Prostate gland (tissue), 2 donors: ENCODE results near the gene IRF6. TPM values are rescaled to one million over a fixed set of nuclear protein-coding genes. Genes with fewer than 3 reads are reported as not detected.
A peak's percentile ranks its signal among the peaks of the same experiment; 100 is the strongest.

ENCODE experiments used
- DNase-seq: peaks from one replicate; pipeline ENCODE4 v3.0.0-alpha.2; 2019; ENCODE audit warnings: low spot score
- H3K27ac ChIP-seq, 2 donors: fragments of 200-600 bp; sonication (generic); 2 replicates each; pipeline ENCODE4 v1.5.1; 2017 to 2019
- H3K27me3 ChIP-seq: fragments of 200-600 bp; sonication (generic); replicated peaks from 2 replicates; pipeline ENCODE4 v1.5.1; 2019; ENCODE audit not compliant: insufficient read depth
- H3K36me3 ChIP-seq, 2 donors: fragments of 200-600 bp; sonication (generic); 1 replicate in 1 of 2; 2 replicates in 1 of 2; pipeline versions ENCODE4 v1.5.1 to v1.8.1; 2017 to 2019
- H3K4me1 ChIP-seq: fragments of 200-600 bp; sonication (generic); replicated peaks from 2 replicates; pipeline ENCODE4 v1.5.1; 2019
- H3K4me3 ChIP-seq, 2 donors: fragments of 200-600 bp; sonication (generic); 2 replicates each; pipeline ENCODE4 v1.5.1; 2017 to 2019
- H3K9me3 ChIP-seq: fragments of 200-600 bp; sonication (generic); 2 replicates; pipeline ENCODE4 v1.5.1; 2017
- POLR2A ChIP-seq: fragments of 450-650 bp; IDR thresholded peaks from one replicate; pipeline ENCODE4 v1.6.1; 2016; ENCODE audit warnings: antibody characterized with exemption, mild to moderate bottlenecking
- POLR2AphosphoS5 ChIP-seq: sonication (generic); formaldehyde crosslinking; IDR thresholded peaks from one replicate; pipeline ENCODE4 v1.6.1; 2017; ENCODE audit warnings: antibody characterized with exemption
- WGBS: methylation state at CpG from one replicate; pipeline ENCODE4 v1.1.5; 2018; 5-methylcytosine and 5-hydroxymethylcytosine counted together
- intact Hi-C: fragments of 100-400 bp; cut with DNase I; formaldehyde crosslinking; loops from one replicate; pipeline ENCODE4 v1.14.2; 2022
- total RNA-seq, 2 donors: library from RNA; depleted of rRNA; stranded (reverse); fragments of >200 nt; gene quantifications; one replicate each; pipeline ENCODE4 v1.1.0, GENCODE V29; 2016
- TF ChIP-seq, protein P1 (sequence below), 4 experiments: fragments of 200-600 bp in 2 of 4; fragments of 450-650 bp in 2 of 4; sonication (generic) in 2 of 4; IDR thresholded peaks; 1 replicate in 3 of 4; 2 replicates in 1 of 4; pipeline ENCODE4 v1.5.1; 2016 to 2019; ENCODE audit warnings: antibody characterized with exemption in 4 of 4, mild to moderate bottlenecking in 2 of 4, moderate library complexity in 2 of 4

The IRF6 gene
- total RNA-seq, 2 donors from 2014 or later: 59.8 to 118 TPM

DNA sequence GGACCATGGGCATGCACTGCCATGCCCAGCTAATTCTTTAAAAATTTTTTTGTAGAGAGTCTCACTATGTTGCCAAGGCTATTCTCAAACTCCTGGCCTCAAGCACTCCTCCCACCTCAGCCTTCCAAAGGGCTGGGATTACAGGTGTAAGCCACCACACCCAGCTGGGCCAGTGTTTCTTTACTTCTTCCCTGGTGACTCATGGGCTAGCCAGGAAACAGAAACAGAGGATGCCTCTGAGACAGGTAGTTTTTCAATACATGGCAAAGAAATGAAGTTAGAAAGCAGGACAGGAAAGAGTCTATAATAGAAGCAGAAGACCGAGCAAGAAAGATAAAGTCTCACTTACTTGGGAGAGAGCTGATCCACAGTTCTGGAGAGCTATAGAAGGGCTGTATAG, 14.0 kb downstream of the IRF6 start:
- TF ChIP-seq POLR2AphosphoS5: no peak
- TF ChIP-seq, protein P1, sequence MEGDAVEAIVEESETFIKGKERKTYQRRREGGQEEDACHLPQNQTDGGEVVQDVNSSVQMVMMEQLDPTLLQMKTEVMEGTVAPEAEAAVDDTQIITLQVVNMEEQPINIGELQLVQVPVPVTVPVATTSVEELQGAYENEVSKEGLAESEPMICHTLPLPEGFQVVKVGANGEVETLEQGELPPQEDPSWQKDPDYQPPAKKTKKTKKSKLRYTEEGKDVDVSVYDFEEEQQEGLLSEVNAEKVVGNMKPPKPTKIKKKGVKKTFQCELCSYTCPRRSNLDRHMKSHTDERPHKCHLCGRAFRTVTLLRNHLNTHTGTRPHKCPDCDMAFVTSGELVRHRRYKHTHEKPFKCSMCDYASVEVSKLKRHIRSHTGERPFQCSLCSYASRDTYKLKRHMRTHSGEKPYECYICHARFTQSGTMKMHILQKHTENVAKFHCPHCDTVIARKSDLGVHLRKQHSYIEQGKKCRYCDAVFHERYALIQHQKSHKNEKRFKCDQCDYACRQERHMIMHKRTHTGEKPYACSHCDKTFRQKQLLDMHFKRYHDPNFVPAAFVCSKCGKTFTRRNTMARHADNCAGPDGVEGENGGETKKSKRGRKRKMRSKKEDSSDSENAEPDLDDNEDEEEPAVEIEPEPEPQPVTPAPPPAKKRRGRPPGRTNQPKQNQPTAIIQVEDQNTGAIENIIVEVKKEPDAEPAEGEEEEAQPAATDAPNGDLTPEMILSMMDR (IDR thresholded peaks at IDR 0.05): no peak
- no peak for TF ChIP-seq POLR2A
- WGBS: 90% methylated on average over 1 of the region's 1 CpG
- no peak overlapping the region for H3K4me3 ChIP-seq
- peak overlapping the region in 1 of 2 donors; percentile 29 for H3K27ac ChIP-seq
- H3K4me1 ChIP-seq: peaks cover 12% of the 10 kb centered on the region
- no peaks in the 10 kb centered on the region for H3K27me3 ChIP-seq
- H3K36me3 ChIP-seq: peaks cover 0 to 4% of the 10 kb centered on the region in 2 donors
- intact Hi-C loops: no loop called here
- no peak for DNase-seq
- no peaks in the 10 kb centered on the region for H3K9me3 ChIP-seq

DNA sequence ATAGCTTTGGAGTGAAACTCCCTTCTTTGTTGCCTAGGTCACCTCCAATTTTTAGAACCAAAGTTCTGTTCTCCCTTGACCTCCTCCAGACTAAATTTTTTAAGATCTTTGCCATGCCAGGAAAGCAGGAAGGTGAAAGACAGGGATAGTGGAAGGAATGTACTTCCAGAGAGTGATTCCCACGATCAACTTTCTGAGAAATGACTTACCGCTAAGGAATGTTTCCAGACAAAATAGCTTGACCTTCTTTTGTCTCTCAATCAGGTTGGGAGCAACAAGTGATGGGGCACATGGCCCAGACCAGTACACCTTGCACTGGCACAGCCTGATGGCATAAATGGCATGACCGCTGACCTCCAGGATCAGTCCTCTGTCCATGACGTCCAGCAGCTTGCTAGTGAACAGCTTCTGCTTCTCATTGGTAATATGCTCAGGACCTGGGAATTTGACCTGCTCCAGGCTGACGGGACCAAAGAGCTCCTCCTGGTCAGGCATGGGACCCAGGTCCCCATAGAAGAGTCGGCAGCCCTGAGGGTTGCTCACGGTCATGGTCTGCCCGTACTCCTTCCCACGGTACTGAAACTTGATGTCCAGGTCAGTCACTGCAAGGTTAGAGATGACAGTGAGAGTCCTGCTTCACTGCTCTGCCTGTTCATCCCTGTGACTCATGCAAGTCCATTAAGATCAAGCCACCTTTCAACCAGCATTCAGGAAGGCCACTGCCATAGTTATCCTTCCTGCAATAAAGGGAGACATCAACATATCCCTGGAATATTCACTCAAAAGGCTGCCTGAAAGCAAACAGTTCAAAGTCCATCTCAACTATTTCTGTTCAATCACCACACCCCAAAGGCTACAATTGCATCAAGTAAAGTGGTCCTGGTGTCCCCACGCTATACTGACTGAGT, 15.4 kb downstream of the IRF6 start:
- Histone ChIP-seq H3K27ac (peak overlapping the region in 1 of 2 donors; percentile 88), H3K9me3 (no peaks in the 10 kb centered on the region), H3K36me3 (no peaks in the 10 kb centered on the region), H3K4me3 (no peak overlapping the region), H3K27me3 (no peaks in the 10 kb centered on the region), H3K4me1 (peaks cover 18% of the 10 kb centered on the region)
- no peak for DNase-seq
- TF ChIP-seq POLR2AphosphoS5 (no peak), POLR2A (no peak)
- TF ChIP-seq, protein P1 (IDR thresholded peaks at IDR 0.05): no peak
- WGBS: 92% methylated on average over 10 of the region's 10 CpGs
- intact Hi-C loops: no loop called here

DNA sequence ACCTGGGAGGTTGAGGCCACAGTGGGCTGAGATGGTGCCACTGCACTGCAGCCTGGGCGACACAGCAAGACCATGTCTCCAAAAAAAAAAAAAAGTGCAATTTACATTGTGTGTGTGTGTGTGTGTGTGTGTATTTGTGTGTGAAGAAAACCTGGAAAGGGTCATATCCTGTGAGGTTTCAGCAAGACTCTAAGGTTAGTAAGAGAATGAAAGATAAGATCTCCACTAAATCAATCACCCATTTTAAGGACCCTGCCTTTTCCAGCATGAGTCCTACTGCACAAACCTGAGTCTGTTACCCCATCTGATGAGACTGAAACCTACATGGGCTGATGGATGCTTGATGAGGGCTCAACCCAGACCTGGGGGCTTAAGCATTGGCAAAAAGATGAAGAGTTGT, 16.7 kb downstream of the IRF6 start:
- 95% methylated on average over 1 of the region's 1 CpG for WGBS
- TF ChIP-seq POLR2AphosphoS5 (no peak), POLR2A (no peak)
- TF ChIP-seq, protein P1 (IDR thresholded peaks at IDR 0.05): no peak
- intact Hi-C loops: loop anchor here (5.0 kb wide), 1 partner anchor 38 kb away; the partner anchor contains the start of gene UTP25

DNA sequence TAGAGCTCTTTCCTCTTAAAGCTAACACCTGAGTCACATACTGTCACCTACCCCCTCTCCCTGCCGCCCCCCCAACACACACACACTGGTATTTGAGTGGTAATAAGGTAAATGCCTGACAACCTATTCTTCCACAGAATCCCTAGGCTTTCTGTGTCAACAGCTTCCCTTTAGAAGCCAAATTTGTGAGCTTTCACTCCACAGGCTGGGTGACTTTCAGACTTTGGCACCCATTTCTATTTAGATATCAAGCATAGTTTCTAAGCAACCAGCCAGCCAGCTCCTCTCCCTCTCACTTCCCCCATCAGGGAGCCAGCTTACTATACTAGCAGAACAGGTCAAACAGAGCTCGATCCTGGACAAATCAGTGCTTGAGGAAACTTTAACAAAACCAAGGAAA, 18.4 kb downstream of the IRF6 start:
- DNase-seq: peak; percentile 92
- H3K9me3 ChIP-seq: no peaks in the 10 kb centered on the region
- WGBS: 31% methylated on average over 2 of the region's 2 CpGs
- intact Hi-C loops: loop anchor here (5.0 kb wide), 1 partner anchor 40 kb away; the partner anchor contains the start of gene UTP25
- TF ChIP-seq POLR2AphosphoS5 (peak; percentile 94), POLR2A (no peak)
- TF ChIP-seq, protein P1 (IDR thresholded peaks at IDR 0.05): no peak
- H3K4me3 ChIP-seq: no peak overlapping the region
- H3K27me3 ChIP-seq: no peaks in the 10 kb centered on the region
- peaks cover 30% of the 10 kb centered on the region for H3K4me1 ChIP-seq
- no peaks in the 10 kb centered on the region for H3K36me3 ChIP-seq
- peak overlapping the region; percentile 72 to 88 for H3K27ac ChIP-seq

More for the DNA sequence above, 16.7 kb downstream of the IRF6 start:
- Histone ChIP-seq H3K4me3 (no peak overlapping the region), H3K27ac (peak overlapping the region in 1 of 2 donors; percentile 88), H3K4me1 (peaks cover 25% of the 10 kb centered on the region), H3K27me3 (no peaks in the 10 kb centered on the region), H3K36me3 (no peaks in the 10 kb centered on the region), H3K9me3 (no peaks in the 10 kb centered on the region)
- no peak for DNase-seq
